ENCODE data around the gene PHACTR3.

DNA sequence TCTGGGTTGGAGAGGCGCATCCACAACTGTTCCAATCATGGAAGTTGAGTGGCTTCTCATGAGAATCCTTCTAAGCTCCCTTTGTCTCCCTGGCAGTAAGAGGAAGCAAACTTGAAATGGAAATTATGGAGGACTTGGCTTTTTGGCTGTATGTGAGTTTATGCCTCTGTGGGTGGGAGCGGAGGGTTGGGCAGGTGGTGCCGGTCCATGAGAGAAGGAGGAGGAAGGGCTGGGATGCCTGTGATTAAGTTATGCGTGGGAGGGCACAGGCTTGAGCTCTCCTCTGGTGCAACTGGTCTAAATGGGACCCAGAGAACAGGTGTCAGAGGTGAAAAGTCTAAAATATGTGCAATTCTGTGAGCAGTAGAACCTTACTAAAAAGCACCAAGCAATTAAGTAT is 2.2 kb downstream of the PHACTR3 start:
- TF ChIP-seq, protein P1, sequence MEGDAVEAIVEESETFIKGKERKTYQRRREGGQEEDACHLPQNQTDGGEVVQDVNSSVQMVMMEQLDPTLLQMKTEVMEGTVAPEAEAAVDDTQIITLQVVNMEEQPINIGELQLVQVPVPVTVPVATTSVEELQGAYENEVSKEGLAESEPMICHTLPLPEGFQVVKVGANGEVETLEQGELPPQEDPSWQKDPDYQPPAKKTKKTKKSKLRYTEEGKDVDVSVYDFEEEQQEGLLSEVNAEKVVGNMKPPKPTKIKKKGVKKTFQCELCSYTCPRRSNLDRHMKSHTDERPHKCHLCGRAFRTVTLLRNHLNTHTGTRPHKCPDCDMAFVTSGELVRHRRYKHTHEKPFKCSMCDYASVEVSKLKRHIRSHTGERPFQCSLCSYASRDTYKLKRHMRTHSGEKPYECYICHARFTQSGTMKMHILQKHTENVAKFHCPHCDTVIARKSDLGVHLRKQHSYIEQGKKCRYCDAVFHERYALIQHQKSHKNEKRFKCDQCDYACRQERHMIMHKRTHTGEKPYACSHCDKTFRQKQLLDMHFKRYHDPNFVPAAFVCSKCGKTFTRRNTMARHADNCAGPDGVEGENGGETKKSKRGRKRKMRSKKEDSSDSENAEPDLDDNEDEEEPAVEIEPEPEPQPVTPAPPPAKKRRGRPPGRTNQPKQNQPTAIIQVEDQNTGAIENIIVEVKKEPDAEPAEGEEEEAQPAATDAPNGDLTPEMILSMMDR (IDR thresholded peaks at IDR 0.05) = no peak
- no peak for TF ChIP-seq POLR2A (IDR thresholded peaks at IDR 0.05)
